CD4-positive, alpha-beta memory T cell (primary cell): Measurements from ENCODE around the gene FIGNL2. TPM values are rescaled to one million over a fixed set of nuclear protein-coding genes. Genes with fewer than 3 reads are reported as not detected.

Experiments
- CTCF ChIA-PET: fragments of 350-600 bp; sonication (Branson Sonifier 250); formaldehyde crosslinking; loops from one replicate; lab custom pipeline; 2021; ENCODE audit warnings: inconsistent platforms; ENCODE audit not compliant: partially characterized antibody; lab: Charles Lee
- POLR2A ChIA-PET: fragments of 350-600 bp; sonication (Branson Sonifier 250); formaldehyde crosslinking; loops from one replicate; lab custom pipeline; 2021; ENCODE audit not compliant: partially characterized antibody; lab: Charles Lee
- DNase-seq, 5 donors: peaks; one replicate each; pipeline versions ENCODE4 v3.0.0 to v3.0.0-alpha.2; 2020 to 2022; ENCODE audit warnings: mixed read lengths in 1 of 5
- H3K27ac ChIP-seq: one replicate; pipeline ENCODE4 v1.7.0; 2013; ENCODE audit warnings: low read depth, low read length
- H3K27me3 ChIP-seq: 2 replicates; pipeline ENCODE4 v1.7.0; 2013; ENCODE audit warnings: mild to moderate bottlenecking, low read length, moderate library complexity; ENCODE audit not compliant: insufficient read depth
- H3K36me3 ChIP-seq: 2 replicates; pipeline ENCODE4 v1.7.0; 2013; ENCODE audit warnings: mild to moderate bottlenecking, low read length, moderate library complexity; ENCODE audit not compliant: insufficient read depth
- H3K4me1 ChIP-seq: 2 replicates; pipeline ENCODE4 v1.7.0; 2013; ENCODE audit warnings: mild to moderate bottlenecking, low read length, moderate library complexity; ENCODE audit not compliant: insufficient read depth
- H3K4me3 ChIP-seq, 2 donors: one replicate each; pipeline ENCODE4 v1.7.0; 2013; ENCODE audit warnings: low read length in 2 of 2, mild to moderate bottlenecking in 1 of 2
- H3K9me3 ChIP-seq, 2 donors: one replicate each; pipeline ENCODE4 v1.7.0; 2013; ENCODE audit warnings: low read length in 2 of 2, control low read depth in 1 of 2; ENCODE audit not compliant: control insufficient read depth in 1 of 2
- H3K27ac Mint-ChIP-seq, 7 donors: one replicate each; pipeline ENCODE4 v1.8.0; 2020 to 2021; ENCODE audit warnings: mixed read lengths in 7 of 7, mild to moderate bottlenecking in 6 of 7, inconsistent platforms in 3 of 7, moderate library complexity in 3 of 7
- H3K27me3 Mint-ChIP-seq, 2 donors: one replicate each; pipeline ENCODE4 v1.8.0; 2020 to 2021; ENCODE audit warnings: mixed read lengths in 2 of 2
- H3K36me3 Mint-ChIP-seq, 2 donors: one replicate each; pipeline ENCODE4 v1.8.0; 2020 to 2021; ENCODE audit warnings: mixed read lengths in 2 of 2, inconsistent platforms in 1 of 2, mild to moderate bottlenecking in 1 of 2
- H3K4me1 Mint-ChIP-seq, 4 donors: one replicate each; pipeline ENCODE4 v1.8.0; 2020 to 2021; ENCODE audit warnings: mixed read lengths in 4 of 4, mild to moderate bottlenecking in 1 of 4
- H3K4me3 Mint-ChIP-seq, 8 donors: one replicate each; pipeline ENCODE4 v1.8.0; 2020 to 2021; ENCODE audit warnings: mixed read lengths in 8 of 8, mild to moderate bottlenecking in 7 of 8, moderate library complexity in 6 of 8, inconsistent platforms in 3 of 8
- H3K9me3 Mint-ChIP-seq, 8 donors: one replicate each; pipeline ENCODE4 v1.8.0; 2020 to 2021; ENCODE audit warnings: mixed read lengths in 8 of 8, mild to moderate bottlenecking in 5 of 8, inconsistent platforms in 3 of 8, moderate library complexity in 1 of 8
- intact Hi-C: fragments of 100-400 bp; cut with micrococcal nuclease; formaldehyde crosslinking; loops from one replicate; pipeline ENCODE4 v1.15.1; 2023
- polyA plus RNA-seq, 2 donors: library from polyadenylated mRNA; unstranded; fragments of 300-500 nt; fragmentation: Illumina TruSeq; gene quantifications; one replicate each; pipeline ENCODE4 v1.2.3, GENCODE V29; 2021
- total RNA-seq, 2 experiments: library from RNA; stranded (reverse); gene quantifications; one replicate each; pipeline ENCODE4 v1.2.3, GENCODE V29; 2021

FIGNL2 gene
- total and polyA plus RNA-seq, 4 experiments from 2014 or later = 0.10 to 1.5 (median 1.2) TPM; not detected in 1

DNA sequence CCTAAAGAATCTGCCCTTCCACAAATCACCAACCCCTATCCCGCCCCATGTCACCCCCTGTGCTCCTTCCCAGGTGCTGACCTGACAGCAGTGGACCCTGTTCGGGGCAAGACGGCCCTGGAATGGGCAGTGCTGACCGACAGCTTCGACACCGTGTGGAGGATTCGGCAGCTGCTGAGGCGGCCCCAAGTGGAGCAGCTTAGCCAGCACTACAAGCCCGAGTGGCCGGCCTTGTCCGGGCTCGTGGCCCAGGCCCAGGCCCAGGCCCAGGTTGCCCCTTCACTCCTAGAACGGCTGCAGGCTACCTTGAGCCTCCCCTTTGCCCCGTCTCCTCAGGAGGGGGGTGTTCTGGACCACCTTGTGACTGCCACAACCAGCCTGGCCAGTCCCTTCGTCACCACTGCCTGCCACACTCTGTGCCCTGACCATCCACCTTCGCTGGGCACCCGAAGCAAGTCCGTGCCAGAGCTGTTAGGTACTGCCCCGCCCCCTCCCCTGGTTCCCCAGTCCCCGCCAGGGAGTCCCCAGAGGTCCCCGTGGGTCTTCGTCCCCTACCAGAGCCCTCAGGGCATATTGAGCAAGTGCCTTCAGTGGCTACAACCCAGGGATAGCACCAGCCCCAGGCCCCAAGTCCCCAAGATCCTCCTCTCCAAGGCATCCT, 42.1 kb upstream of the FIGNL2 start:
- DNase-seq = no peak
- H3K36me3 ChIP-seq = no peaks in the 10 kb centered on the region
- ChIA-PET CTCF (interaction anchor here (0.8 to 1.2 kb wide), 2 partner anchors 15 to 132 kb away, joined by 3 read pairs; no protein-coding TSS in a partner anchor), POLR2A (no interaction called here)
- Mint-ChIP-seq H3K4me3 (no peak overlapping the region), H3K27me3 (peaks cover 2 to 11% of the 10 kb centered on the region in 2 donors), H3K36me3 (no peaks in the 10 kb centered on the region), H3K4me1 (peaks cover 6 to 8% (median 7%) of the 10 kb centered on the region in 4 donors), H3K27ac (no peak overlapping the region), H3K9me3 (peaks cover 0 to 3% (median 0%) of the 10 kb centered on the region in 8 donors)
- no peak overlapping the region for H3K4me3 ChIP-seq
- no peaks in the 10 kb centered on the region for H3K9me3 ChIP-seq
- no peaks in the 10 kb centered on the region for H3K27me3 ChIP-seq
- no peak overlapping the region for H3K27ac ChIP-seq
- intact Hi-C loops = no loop called here
- peaks cover 10% of the 10 kb centered on the region for H3K4me1 ChIP-seq

DNA sequence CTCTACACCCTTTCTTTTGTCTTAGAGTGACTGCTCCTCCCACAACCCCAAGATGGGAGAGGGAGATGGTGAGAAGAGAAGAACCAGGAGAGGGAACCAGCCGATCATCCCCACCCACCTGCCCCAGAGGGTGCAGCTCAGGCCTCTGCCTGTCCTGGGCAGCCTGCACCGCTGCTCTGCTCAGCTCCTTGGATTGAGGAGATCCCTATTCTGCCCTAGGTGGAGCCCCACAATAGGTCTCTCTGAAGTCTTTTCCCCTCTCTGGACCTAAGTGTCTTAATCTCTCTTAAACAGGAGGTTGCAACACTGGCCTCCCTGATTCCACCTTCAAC, 41.6 kb upstream of the FIGNL2 start:
- no peaks in the 10 kb centered on the region for H3K9me3 ChIP-seq
- no peak overlapping the region for H3K4me3 Mint-ChIP-seq
- H3K4me1 ChIP-seq = peaks cover 14% of the 10 kb centered on the region
- peaks cover 2 to 11% of the 10 kb centered on the region in 2 donors for H3K27me3 Mint-ChIP-seq
- no peak overlapping the region for H3K27ac Mint-ChIP-seq
- ChIA-PET CTCF (interaction anchor here (1.3 kb wide), 1 partner anchor 135 kb away, joined by 4 read pairs; no protein-coding TSS in a partner anchor), POLR2A (interaction anchor here (0.5 kb wide), 1 partner anchor 111 kb away, joined by 4 read pairs; no protein-coding TSS in a partner anchor)
- H3K27ac ChIP-seq = no peak overlapping the region
- peaks cover 0 to 3% (median 0%) of the 10 kb centered on the region in 8 donors for H3K9me3 Mint-ChIP-seq
- peaks cover 7 to 14% (median 10%) of the 10 kb centered on the region in 4 donors for H3K4me1 Mint-ChIP-seq
- intact Hi-C loops = no loop called here
- DNase-seq = no peak
- H3K27me3 ChIP-seq = no peaks in the 10 kb centered on the region
- H3K36me3 Mint-ChIP-seq = no peaks in the 10 kb centered on the region
- H3K4me3 ChIP-seq = no peak overlapping the region
- no peaks in the 10 kb centered on the region for H3K36me3 ChIP-seq

DNA sequence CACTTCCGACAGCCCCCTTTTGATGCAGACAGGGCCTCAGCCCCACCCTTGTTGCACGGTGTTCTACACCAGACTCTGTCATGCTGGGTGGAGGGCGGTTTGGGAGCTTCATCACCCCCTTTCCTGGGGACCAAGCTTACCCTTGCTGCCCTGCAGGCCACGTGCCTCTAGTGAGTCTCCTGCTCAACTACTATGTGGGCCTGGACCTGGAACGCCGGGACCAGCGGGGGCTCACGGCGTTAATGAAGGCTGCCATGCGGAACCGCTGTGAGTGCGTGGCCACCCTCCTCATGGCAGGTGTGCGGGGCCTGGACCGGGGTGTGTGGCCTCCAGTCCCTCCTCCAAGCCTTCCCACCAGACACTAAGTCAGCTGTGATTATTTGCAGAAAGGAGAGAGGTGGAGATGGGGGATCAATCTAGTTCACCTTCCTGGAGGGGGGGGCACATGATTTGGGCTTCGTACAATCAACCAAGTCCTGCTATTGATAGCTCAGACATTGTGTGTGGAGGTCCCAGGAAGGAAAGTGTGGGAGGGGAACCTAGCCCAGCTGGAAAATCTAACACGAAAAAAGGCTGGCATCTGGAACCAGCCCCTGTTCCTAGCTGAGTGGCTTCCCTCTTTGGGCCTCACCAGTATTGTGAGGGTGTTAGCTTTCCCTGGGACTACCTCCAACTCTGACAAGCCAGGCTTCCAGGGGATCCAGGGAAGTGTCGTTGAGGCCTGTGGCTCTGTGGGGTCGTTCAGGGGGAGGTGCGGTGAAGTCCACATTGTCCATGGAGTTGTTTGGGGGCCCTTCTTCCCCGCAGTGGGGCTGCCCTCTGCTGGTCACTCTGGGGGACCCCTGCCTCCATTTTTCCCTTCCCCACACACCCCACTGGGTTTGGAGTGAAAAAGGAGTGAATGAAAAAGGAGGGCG, 41.0 kb upstream of the FIGNL2 start:
- H3K27me3 Mint-ChIP-seq = peaks cover 0 to 11% of the 10 kb centered on the region in 2 donors
- ChIA-PET CTCF (interaction anchor here (1.3 kb wide), 1 partner anchor 136 kb away, joined by 4 read pairs; no protein-coding TSS in a partner anchor), POLR2A (interaction anchor here (0.5 kb wide), 1 partner anchor 110 kb away, joined by 4 read pairs; no protein-coding TSS in a partner anchor)
- Histone ChIP-seq H3K36me3 (no peaks in the 10 kb centered on the region), H3K9me3 (no peaks in the 10 kb centered on the region), H3K4me3 (no peak overlapping the region), H3K27ac (no peak overlapping the region), H3K27me3 (no peaks in the 10 kb centered on the region), H3K4me1 (peaks cover 14% of the 10 kb centered on the region)
- no peak for DNase-seq
- no peaks in the 10 kb centered on the region for H3K36me3 Mint-ChIP-seq
- H3K4me1 Mint-ChIP-seq = peaks cover 7 to 17% (median 11%) of the 10 kb centered on the region in 4 donors
- H3K4me3 Mint-ChIP-seq = no peak overlapping the region
- no peak overlapping the region for H3K27ac Mint-ChIP-seq
- intact Hi-C loops = no loop called here
- peaks cover 0 to 3% (median 0%) of the 10 kb centered on the region in 8 donors for H3K9me3 Mint-ChIP-seq

DNA sequence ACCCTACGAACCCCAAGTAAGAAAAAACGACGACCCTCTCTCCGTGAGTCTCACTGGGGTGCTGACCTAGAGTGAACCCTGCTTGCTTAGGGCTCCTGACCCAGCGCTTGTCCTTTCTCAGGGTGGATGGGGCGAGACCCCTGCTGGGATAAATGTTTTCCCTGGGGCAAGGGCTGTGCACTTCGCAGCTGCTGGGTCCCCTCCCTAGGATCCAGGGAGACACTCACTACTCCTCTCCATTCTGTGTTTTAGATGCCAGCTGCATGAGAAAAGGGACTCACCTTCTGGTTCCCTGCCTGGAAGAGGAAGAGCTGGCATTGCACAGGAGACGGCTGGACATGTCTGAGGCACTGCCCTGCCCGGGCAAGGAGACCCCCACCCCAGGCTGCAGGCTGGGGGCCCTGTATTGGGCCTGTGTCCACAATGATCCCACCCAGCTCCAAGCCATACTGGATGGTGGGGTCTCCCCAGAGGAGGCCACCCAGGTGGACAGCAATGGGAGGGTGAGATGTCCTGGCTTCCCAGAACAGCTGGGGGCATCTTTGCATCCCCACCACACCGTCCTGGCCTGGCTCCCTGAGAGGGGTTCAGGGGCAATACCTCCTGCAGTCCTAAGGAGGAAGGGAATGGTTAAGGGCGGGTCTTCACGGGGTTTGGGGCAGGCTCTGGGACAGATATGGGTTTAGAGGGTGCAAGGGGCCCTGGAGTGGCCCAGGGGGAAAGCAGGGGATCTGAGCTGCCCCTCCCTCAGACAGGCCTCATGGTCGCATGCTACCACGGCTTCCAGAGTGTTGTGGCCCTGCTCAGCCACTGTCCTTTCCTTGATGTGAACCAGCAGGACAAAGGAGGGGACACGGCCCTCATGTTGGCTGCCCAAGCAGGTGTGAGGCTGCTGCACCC, 40.0 kb upstream of the FIGNL2 start:
- ChIA-PET POLR2A (no interaction called here), CTCF (interaction anchor here (0.9 to 1.3 kb wide), 2 partner anchors 13 to 137 kb away, joined by 3 to 4 read pairs; no protein-coding TSS in a partner anchor)
- peaks cover 0 to 8% of the 10 kb centered on the region in 2 donors for H3K27me3 Mint-ChIP-seq
- H3K27ac Mint-ChIP-seq = peak overlapping the region in 1 of 7 donors; percentile 82
- H3K36me3 ChIP-seq = no peaks in the 10 kb centered on the region
- peaks cover 14% of the 10 kb centered on the region for H3K4me1 ChIP-seq
- peaks cover 0 to 4% (median 0%) of the 10 kb centered on the region in 8 donors for H3K9me3 Mint-ChIP-seq
- no peaks in the 10 kb centered on the region for H3K27me3 ChIP-seq
- no peaks in the 10 kb centered on the region for H3K36me3 Mint-ChIP-seq
- H3K27ac ChIP-seq = no peak overlapping the region
- no peak for DNase-seq
- no peak overlapping the region for H3K4me3 ChIP-seq
- intact Hi-C loops = no loop called here
- H3K4me3 Mint-ChIP-seq = no peak overlapping the region
- H3K4me1 Mint-ChIP-seq = peaks cover 7 to 17% (median 11%) of the 10 kb centered on the region in 4 donors
- no peaks in the 10 kb centered on the region for H3K9me3 ChIP-seq

DNA sequence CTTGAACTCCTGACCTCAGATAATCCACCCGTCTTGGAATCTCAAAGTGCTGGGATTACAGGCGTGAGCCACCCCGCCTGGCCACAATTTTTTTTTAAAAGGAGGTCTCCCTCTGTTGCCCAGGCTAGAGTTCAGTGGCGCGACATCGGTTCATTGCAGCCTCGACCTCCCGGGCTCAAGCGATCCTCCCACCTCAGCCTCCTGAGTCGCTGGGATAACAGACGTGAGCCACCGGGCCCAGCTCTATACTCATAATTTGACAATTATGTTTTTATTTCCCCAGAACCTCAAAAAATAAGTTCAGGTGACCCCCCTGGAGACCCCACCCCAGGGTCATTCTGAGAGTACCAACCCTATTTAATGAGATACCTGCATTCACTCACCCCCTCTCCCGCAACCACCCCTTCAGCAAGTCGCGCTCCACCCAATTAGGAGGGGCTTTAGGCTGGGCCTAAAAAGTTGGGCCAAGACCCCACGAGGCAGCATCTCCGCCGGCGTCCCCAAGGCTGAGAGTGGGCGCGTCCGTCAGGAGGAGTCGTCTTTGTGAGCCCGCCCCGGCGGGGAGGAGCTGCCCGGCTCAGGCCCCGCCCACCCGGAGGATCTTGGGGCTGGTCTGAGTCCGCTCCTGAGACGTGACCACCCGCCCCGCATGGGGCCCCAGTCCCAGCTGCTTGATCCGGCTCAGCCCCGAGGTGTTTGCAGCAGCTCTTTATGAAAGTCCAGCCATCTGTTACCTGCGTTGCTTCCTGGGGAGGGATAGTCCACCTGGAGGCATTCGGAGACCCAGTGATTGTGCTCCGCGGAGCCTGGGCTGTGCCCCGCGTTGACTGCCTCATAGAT, 39.2 kb upstream of the FIGNL2 start, which contains the start of gene ANKRD33:
ANKRD33 (plus strand) TSS at position 628 of the 840 bp plus-strand sequence; CDS start at position 712, 84 bp downstream.
- H3K27me3 ChIP-seq = no peaks in the 10 kb centered on the region
- peaks cover 14% of the 10 kb centered on the region for H3K4me1 ChIP-seq
- Mint-ChIP-seq H3K27ac (peak within 1 kb of the TSS in 3 of 7 donors; percentile 47 to 90 (median 82)), H3K36me3 (no peaks in the 10 kb centered on the region), H3K4me1 (peaks cover 7 to 17% (median 11%) of the 10 kb centered on the region in 4 donors), H3K4me3 (no peak within 1 kb of the TSS), H3K27me3 (peaks cover 0 to 1% of the 10 kb centered on the region in 2 donors), H3K9me3 (peaks cover 0 to 4% (median 0%) of the 10 kb centered on the region in 8 donors)
- no peak within 1 kb of the TSS for H3K4me3 ChIP-seq
- H3K9me3 ChIP-seq = no peaks in the 10 kb centered on the region
- intact Hi-C loops = no loop called here
- H3K36me3 ChIP-seq = no peaks in the 10 kb centered on the region
- POLR2A ChIA-PET = interaction anchor here (1.9 kb wide), 1 partner anchor 67 kb away, joined by 9 read pairs; no protein-coding TSS in a partner anchor
- DNase-seq = no peak
- no peak within 1 kb of the TSS for H3K27ac ChIP-seq
- CTCF ChIA-PET = interaction anchor here (0.9 to 2.7 kb wide), 4 partner anchors 12 to 138 kb away, joined by 3 to 15 read pairs (median 8); no protein-coding TSS in a partner anchor
